Measurements from ENCODE around the gene RAP1GDS1.

RAP1GDS1 gene

GRCh38 chr4:98485816-98486345, 224.7 kb downstream of the RAP1GDS1 start:
- DNase-seq: no peak

GRCh38 chr4:98490251-98490650, 229.1 kb downstream of the RAP1GDS1 start:
- no peak for DNase-seq

- DNase-seq: peak; percentile 38
Observed at GRCh38 chr4:98491899-98492559, 230.8 kb downstream of the RAP1GDS1 start.

GRCh38 chr4:98493296-98493695, 232.1 kb downstream of the RAP1GDS1 start:
- DNase-seq: no peak

Data from EL (cell line).